ENCODE measurements around the gene LYRM4.

Gene LYRM4

GRCh38 chr6:5243069-5243468, 17.7 kb downstream of the LYRM4 start:
- no peak for TF ChIP-seq CTCF (IDR thresholded peaks at IDR 0.05; ENCODE audit: low read depth, low read length, missing control alignments)
- DNase-seq (ENCODE audit: low read depth), result no peak
- no peak overlapping the region for H3K4me3 ChIP-seq (ENCODE audit: low read depth, low read length)
- in situ Hi-C loops (cut with HindIII; ENCODE audit: low sequenced_read_pairs), result no loop called here

- no peak overlapping the region for H3K4me3 ChIP-seq (ENCODE audit: low read depth, low read length)
- no peak for TF ChIP-seq CTCF (IDR thresholded peaks at IDR 0.05; ENCODE audit: low read depth, low read length, missing control alignments)
- in situ Hi-C loops (cut with HindIII; ENCODE audit: low sequenced_read_pairs), result no loop called here
- DNase-seq (ENCODE audit: low read depth), result no peak
These were observed 19.5 kb downstream of the LYRM4 start for GRCh38 chr6:5241252-5241651.

- no peak for TF ChIP-seq CTCF (IDR thresholded peaks at IDR 0.05; ENCODE audit: low read depth, low read length, missing control alignments)
- DNase-seq (ENCODE audit: low read depth), result no peak
- in situ Hi-C loops (cut with HindIII; ENCODE audit: low sequenced_read_pairs), result no loop called here
- no peak overlapping the region for H3K4me3 ChIP-seq (ENCODE audit: low read depth, low read length)
These were observed 22.4 kb downstream of the LYRM4 start for GRCh38 chr6:5238336-5238735.

- no peak overlapping the region for H3K4me3 ChIP-seq (ENCODE audit: low read depth, low read length)
- no peak for DNase-seq (ENCODE audit: low read depth)
- in situ Hi-C loops (cut with HindIII; ENCODE audit: low sequenced_read_pairs), result no loop called here
- no peak for TF ChIP-seq CTCF (IDR thresholded peaks at IDR 0.05; ENCODE audit: low read depth, low read length, missing control alignments)
These were observed 22.9 kb downstream of the LYRM4 start for GRCh38 chr6:5237805-5238204.

GRCh38 chr6:5235830-5236229, 24.9 kb downstream of the LYRM4 start:
- in situ Hi-C loops (cut with HindIII; ENCODE audit: low sequenced_read_pairs), result no loop called here

GRCh38 chr6:5234874-5235273, 25.9 kb downstream of the LYRM4 start:
- in situ Hi-C loops (cut with HindIII; ENCODE audit: low sequenced_read_pairs), result no loop called here
- no peak for TF ChIP-seq CTCF (IDR thresholded peaks at IDR 0.05; ENCODE audit: low read depth, low read length, missing control alignments)
- DNase-seq (ENCODE audit: low read depth), result no peak
- H3K4me3 ChIP-seq (ENCODE audit: low read depth, low read length), result no peak overlapping the region

More at GRCh38 chr6:5235830-5236229, 24.9 kb downstream of the LYRM4 start:
- no peak for DNase-seq (ENCODE audit: low read depth)
- H3K4me3 ChIP-seq (ENCODE audit: low read depth, low read length), result no peak overlapping the region
- TF ChIP-seq CTCF (IDR thresholded peaks at IDR 0.05; ENCODE audit: low read depth, low read length, missing control alignments), result no peak

- DNase-seq (ENCODE audit: low read depth), result no peak
- no peak overlapping the region for H3K4me3 ChIP-seq (ENCODE audit: low read depth, low read length)
- in situ Hi-C loops (cut with HindIII; ENCODE audit: low sequenced_read_pairs), result no loop called here
- TF ChIP-seq CTCF (IDR thresholded peaks at IDR 0.05; ENCODE audit: low read depth, low read length, missing control alignments), result no peak
These were observed 29.5 kb downstream of the LYRM4 start for GRCh38 chr6:5231289-5231688.
